GM18499 (cell line): ENCODE data around the gene UFD1.
A peak's percentile ranks its signal among the peaks of the same experiment; 100 is the strongest.

Experiments used
- ATAC-seq: cut with Tn5 transposase; IDR thresholded peaks from one replicate; pipeline ENCODE4 v1.9.1; 2021; ENCODE audit warnings: moderate number of reproducible peaks; ENCODE audit not compliant: insufficient read depth, unreplicated experiment

UFD1 gene, protein sequence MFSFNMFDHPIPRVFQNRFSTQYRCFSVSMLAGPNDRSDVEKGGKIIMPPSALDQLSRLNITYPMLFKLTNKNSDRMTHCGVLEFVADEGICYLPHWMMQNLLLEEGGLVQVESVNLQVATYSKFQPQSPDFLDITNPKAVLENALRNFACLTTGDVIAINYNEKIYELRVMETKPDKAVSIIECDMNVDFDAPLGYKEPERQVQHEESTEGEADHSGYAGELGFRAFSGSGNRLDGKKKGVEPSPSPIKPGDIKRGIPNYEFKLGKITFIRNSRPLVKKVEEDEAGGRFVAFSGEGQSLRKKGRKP

GRCh38 chr22:19478901-19479354 lies at the start of gene UFD1:
UFD1 (minus strand) TSS chr22:19479193; CDS start chr22:19479085, 108 bp downstream.
- peak; percentile 14 for ATAC-seq

- no peak for ATAC-seq
These were observed 48.9 kb upstream of the UFD1 start for GRCh38 chr22:19527861-19528417.

DNA sequence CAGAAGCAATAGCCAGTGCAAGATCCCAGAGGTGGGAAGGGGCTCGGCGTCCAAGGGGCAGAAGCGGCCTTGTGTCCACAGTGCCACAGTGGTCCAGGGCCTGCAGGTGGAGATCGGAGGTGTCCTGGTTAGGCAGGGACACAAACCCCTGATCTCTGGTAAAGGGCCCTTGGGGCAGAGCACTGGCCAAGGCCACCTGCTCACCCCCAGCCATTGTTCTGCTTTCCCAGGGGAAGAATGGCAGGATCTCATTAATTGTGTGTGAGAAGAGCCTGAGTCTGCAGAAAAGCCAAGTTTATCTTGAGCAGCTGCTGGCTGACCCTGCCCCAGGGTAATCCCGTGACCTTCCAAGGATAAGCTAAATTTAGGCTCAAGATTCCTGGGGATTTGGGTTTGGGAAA lies 48.3 kb upstream of the UFD1 start:
- ATAC-seq = no peak

GRCh38 chr22:19526702-19527111 lies 47.7 kb upstream of the UFD1 start:
- ATAC-seq = no peak

GRCh38 chr22:19526076-19526701 lies 47.2 kb upstream of the UFD1 start:
- no peak for ATAC-seq

GRCh38 chr22:19525666-19526065 lies 46.7 kb upstream of the UFD1 start:
- no peak for ATAC-seq

- ATAC-seq = no peak
These were observed 46.2 kb upstream of the UFD1 start for GRCh38 chr22:19525116-19525660.

GRCh38 chr22:19524170-19525115 lies 45.5 kb upstream of the UFD1 start, which contains the start of gene CLDN5:
CLDN5 (minus strand) TSS chr22:19524410; CDS start chr22:19524255, 155 bp downstream.
- no peak for ATAC-seq

DNA sequence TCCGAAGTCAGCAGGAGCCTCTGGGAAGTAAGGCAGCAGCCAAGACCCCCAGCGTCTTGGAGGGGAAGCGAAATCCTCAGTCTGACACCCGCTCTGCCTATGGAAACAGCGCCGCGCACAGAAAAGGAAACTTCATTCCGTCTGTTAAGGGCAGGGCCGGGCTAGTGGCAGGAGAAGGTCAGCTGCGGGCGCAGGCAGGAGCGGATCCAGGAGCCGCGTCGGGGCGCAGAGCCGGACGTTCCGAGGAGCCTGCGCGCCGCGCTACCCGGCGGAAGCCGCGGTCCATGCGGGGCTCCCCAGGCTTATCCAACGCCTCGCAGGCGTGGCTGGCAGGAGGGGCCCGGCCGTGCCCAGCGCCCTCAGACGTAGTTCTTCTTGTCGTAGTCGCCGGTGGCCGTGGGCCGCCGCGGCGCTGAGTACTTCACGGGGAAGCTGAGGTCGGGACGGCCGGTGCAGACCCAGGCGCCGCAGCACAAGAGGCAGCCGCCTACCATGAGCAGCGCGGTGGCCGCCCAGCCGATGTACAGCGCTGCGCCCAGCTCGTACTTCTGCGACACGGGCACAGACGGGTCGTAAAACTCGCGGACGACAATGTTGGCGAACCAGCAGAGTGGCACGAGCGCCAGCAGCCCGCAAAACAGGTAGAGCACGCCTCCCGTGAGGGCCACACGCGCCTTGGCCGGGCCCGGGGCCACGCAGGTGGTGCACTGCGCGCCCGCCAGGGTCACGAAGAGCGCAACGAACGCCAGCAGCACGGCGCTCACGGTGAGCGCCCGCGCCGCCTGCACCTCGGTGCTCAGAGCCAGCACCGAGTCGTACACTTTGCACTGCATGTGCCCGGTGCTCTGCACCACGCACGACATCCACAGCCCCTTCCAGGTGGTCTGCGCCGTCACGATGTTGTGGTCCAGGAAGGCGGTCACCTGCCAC lies 44.5 kb upstream of the UFD1 start:
- ATAC-seq = no peak

DNA sequence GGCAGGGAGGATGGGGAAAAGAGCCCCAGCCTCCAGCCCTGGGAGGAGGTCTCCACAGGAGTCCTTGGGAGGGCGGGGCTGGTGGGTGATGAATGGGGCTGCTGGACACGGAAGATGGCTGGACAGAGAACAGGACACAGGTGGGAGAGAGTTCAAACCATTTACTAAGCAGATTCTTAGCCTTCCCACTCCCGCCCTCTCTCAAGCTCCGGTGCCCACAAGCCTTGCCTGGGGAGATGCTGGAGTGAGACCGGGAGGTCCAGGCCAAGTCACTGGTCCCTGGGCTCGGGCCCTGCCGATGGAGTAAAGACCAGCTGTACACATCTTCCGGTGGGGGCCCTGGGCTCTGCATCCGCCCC lies 43.9 kb upstream of the UFD1 start:
- no peak for ATAC-seq

DNA sequence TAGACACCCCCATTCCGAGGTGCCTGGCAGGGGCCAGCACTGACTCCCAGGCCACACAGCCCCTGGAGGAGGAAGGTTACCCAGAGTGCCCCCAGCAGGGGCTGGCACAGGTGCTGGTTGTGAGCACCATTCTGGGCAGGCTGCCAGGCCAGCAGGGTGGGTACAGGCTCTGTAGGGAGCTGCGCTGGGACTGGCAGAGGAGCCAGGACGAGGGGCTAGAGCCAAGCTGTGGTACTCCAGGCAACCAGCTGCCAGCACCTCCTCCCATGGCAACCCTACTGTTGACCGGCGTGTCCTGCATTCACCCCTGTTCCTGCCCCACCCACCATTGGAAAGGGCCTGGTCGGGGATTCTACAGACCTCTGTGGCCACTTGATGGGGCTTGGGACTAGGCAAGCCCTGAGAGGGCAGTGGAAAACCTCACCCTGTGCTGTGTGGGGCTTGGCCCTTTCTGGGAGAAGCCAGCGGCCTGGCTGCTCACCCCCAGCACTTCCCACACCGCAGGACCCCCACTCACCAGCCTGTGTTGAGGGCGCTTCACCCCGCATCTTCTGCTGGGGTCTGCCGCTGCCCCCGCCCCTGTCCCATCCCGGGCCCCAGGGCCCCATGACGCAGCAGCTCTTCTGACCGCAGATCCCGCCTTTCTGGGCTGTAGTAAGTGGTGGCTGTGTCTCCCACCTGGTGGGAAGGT lies 43.3 kb upstream of the UFD1 start:
- no peak for ATAC-seq

- no peak for ATAC-seq
These were observed 41.7 kb upstream of the UFD1 start for GRCh38 chr22:19520566-19521305.

GRCh38 chr22:19520007-19520406 lies 41.0 kb upstream of the UFD1 start:
- no peak for ATAC-seq

DNA sequence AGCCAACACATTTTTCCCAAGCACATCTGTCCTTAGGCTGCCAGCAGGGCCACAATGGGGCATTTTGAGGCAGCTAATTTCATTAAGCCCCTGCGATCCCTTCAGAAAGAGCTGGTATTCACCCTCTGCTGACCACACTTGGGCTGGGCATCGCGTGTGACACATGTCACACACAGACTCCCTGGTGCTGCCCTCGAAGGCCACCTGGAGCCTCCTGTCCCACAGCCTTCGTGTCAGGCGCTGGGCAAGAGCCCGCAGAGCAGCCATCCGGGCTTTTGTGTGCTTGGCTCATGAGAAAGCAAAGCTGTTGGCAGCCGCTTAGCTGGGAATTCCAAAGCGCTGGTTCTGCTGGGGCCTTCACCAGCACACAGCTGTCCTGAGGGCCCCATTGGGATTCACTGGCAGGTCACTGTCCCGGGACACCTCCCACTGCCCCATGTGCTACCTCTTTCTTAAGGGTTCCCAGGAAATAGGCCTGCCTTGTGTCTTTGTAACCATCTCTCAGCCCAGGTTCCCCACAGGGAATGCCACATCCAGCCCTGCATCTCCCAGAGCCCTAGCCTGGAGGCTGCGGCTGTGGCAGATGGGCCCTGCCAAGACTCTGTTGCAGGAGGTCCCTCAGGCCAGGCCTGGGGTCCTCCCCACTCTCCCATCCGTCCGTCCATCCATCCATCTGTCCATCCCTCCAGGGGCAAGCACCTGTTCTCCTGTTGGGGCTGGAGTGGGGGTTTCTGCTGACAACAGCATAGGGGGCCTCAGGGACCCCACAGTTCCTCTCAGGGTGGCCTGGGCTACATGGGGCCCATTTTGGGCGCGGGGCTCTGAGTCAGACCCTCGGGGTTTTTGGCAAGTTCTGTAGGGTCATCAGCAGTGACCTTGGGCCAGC lies 40.3 kb upstream of the UFD1 start:
- no peak for ATAC-seq

DNA sequence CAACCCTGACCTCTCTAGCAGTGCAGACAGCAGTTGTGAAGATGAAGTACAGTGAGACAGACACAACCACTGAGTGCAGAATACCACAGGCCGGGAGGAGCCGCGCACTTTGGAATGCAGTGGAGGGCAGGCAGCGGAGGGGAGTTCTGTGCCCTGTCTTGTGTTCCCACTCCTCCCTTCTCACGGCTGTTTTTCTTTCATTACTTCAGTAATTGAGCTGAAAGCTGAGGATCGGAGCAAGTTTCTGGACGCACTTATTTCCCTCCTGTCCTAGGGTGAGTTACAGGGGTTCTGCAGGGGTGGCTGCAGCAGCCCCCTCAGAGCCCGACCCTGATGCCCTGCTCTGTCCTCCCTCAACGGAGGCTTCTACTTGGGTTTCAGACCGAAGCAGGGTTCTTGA lies 39.6 kb upstream of the UFD1 start:
- no peak for ATAC-seq

- ATAC-seq = no peak
These were observed 39.1 kb upstream of the UFD1 start for GRCh38 chr22:19517919-19518611.

- no peak for ATAC-seq
These were observed 38.1 kb upstream of the UFD1 start for GRCh38 chr22:19517171-19517500.
